Ovary (tissue), 9 donors: ENCODE measurements around the gene RALGPS1. TPM values are rescaled to one million over a fixed set of nuclear protein-coding genes. Genes with fewer than 3 reads are reported as not detected.

Source experiments
- DNase-seq, 5 donors: peaks; one replicate each; pipeline ENCODE4 v3.0.0-alpha.2; 2019 to 2020
- H3K27ac ChIP-seq, 2 donors: fragments of 200-600 bp; one replicate each; pipeline versions ENCODE4 v1.5.1 to v1.8.0; 2019 to 2022
- H3K27me3 ChIP-seq: fragments of 200-600 bp; one replicate; pipeline ENCODE4 v1.8.0; 2022
- H3K36me3 ChIP-seq: fragments of 200-600 bp; sonication (generic); one replicate; pipeline ENCODE4 v1.5.1; 2019
- H3K4me1 ChIP-seq: one replicate; pipeline ENCODE4 v1.8.1; 2013; ENCODE audit warnings: mild to moderate bottlenecking, moderate library complexity; ENCODE audit not compliant: insufficient read depth
- H3K4me3 ChIP-seq: fragments of 200-600 bp; sonication (generic); one replicate; pipeline ENCODE4 v1.5.1; 2017
- H3K9me3 ChIP-seq, 2 donors: fragments of 200-600 bp in 1 of 2; sonication (generic) in 1 of 2; one replicate each; pipeline versions ENCODE4 v1.5.1 to v1.8.1; 2013 to 2019; ENCODE audit warnings: mild to moderate bottlenecking in 1 of 2, moderate library complexity in 1 of 2
- CTCF ChIP-seq, 3 donors: fragments of 450-650 bp in 2 of 3; fragments of 200-600 bp in 1 of 3; IDR thresholded peaks; one replicate each; pipeline versions ENCODE4 v1.5.1 to v1.8.0; 2016 to 2022; ENCODE audit warnings: antibody characterized with exemption in 3 of 3, mild to moderate bottlenecking in 1 of 3
- EP300 ChIP-seq: sonication (generic); formaldehyde crosslinking; IDR thresholded peaks from one replicate; pipeline ENCODE4 v1.6.1; 2017; ENCODE audit warnings: antibody characterized with exemption
- POLR2A ChIP-seq: fragments of 450-650 bp; IDR thresholded peaks from one replicate; pipeline ENCODE4 v1.6.1; 2017; ENCODE audit warnings: antibody characterized with exemption, mild to moderate bottlenecking, moderate library complexity
- WGBS, 3 donors: extraction: QIAGEN DNeasy Blood & Tissue Kit in 1 of 3; methylation state at CpG; one replicate each; pipeline versions ENCODE4 v1.1.5 to v1.1.7; 2013 to 2017; 5-methylcytosine and 5-hydroxymethylcytosine counted together
- intact Hi-C, 4 donors: fragments of 100-400 bp; cut with DNase I; formaldehyde crosslinking; loops; one replicate each; pipeline versions ENCODE4 v1.11.0 to v1.15.1; 2022 to 2023
- polyA plus RNA-seq, 2 donors: library from polyadenylated mRNA; stranded (reverse); fragments of 200-250 nt in 1 of 2; fragments of 350-450 nt in 1 of 2; fragmentation: Illumina TruSeq in 1 of 2; extraction: RNeasy Lipid Tissue Mini Kit (QIAGEN cat#74804) in 1 of 2; gene quantifications; one replicate each; pipeline ENCODE4 v1.2.3, GENCODE V29; 2013 to 2014
- total RNA-seq, 7 donors: library from RNA; depleted of rRNA in 2 of 7; stranded (reverse); fragments of >200 nt in 2 of 7; fragmentation: NEBNext Ultra II Directional in 3 of 7; extraction: Animal tissue kit (Norgen Biotek cat#: 25700) in 3 of 7; gene quantifications; one replicate each; pipeline versions ENCODE4 v1.1.0 to v1.2.4, GENCODE V29; 2016 to 2023
- donor health status: DM: no; HTN: no; CAD: no; lungs with moderate emphysema.
- donor health status: DM: no; HTN: no; CAD: no.
- donor health status: Bipolar disorder and iron deficiency.
- donor health status: DM: yes; HTN: yes; CAD: no.
- donor health status: DM: no; HTN: no; CAD: no.
- donor health status: DM: yes; HTN: yes; CAD: no.

The RALGPS1 gene
- total and polyA plus RNA-seq, 9 donors, result 2.3 to 13.1 (median 6.9) TPM

GRCh38 chr9:127058011-127058644, 143.5 kb downstream of the RALGPS1 start:
- H3K27ac ChIP-seq, result no peak overlapping the region
- intact Hi-C loops, result no loop called here
- peaks cover 33% of the 10 kb centered on the region for H3K4me1 ChIP-seq
- 71 to 74% (median 72%) methylated on average over 7 of the region's 7 CpGs for WGBS, 3 donors
- H3K4me3 ChIP-seq, result no peak overlapping the region
- no peaks in the 10 kb centered on the region for H3K9me3 ChIP-seq
- no peak for DNase-seq
- no peaks in the 10 kb centered on the region for H3K36me3 ChIP-seq
- no peaks in the 10 kb centered on the region for H3K27me3 ChIP-seq
- no peak for TF ChIP-seq CTCF (IDR thresholded peaks at IDR 0.05)
- no peak for TF ChIP-seq POLR2A
- TF ChIP-seq EP300, result no peak

- peaks cover 29% of the 10 kb centered on the region for H3K4me1 ChIP-seq
- no peak overlapping the region for H3K27ac ChIP-seq
- TF ChIP-seq POLR2A (no peak), CTCF (IDR thresholded peaks at IDR 0.05) (no peak), EP300 (no peak)
- H3K27me3 ChIP-seq, result no peaks in the 10 kb centered on the region
- DNase-seq, result no peak
- intact Hi-C loops, result no loop called here
- no peaks in the 10 kb centered on the region for H3K9me3 ChIP-seq
- no peak overlapping the region for H3K4me3 ChIP-seq
- no peaks in the 10 kb centered on the region for H3K36me3 ChIP-seq
- WGBS, 3 donors, result 82 to 84% (median 83%) methylated on average over 4 of the region's 4 CpGs
Observed at GRCh38 chr9:127058645-127059021, 144.1 kb downstream of the RALGPS1 start.

- intact Hi-C loops, result no loop called here
- Histone ChIP-seq H3K4me3 (no peak overlapping the region), H3K9me3 (no peaks in the 10 kb centered on the region), H3K27me3 (no peaks in the 10 kb centered on the region), H3K27ac (no peak overlapping the region), H3K36me3 (no peaks in the 10 kb centered on the region), H3K4me1 (peaks cover 25% of the 10 kb centered on the region)
- no peak for DNase-seq
- TF ChIP-seq POLR2A (no peak), EP300 (no peak), CTCF (IDR thresholded peaks at IDR 0.05) (no peak)
- 96 to 98% (median 98%) methylated on average over 2 of the region's 2 CpGs for WGBS, 3 donors
Observed at GRCh38 chr9:127059030-127059429, 144.4 kb downstream of the RALGPS1 start.

- no peak overlapping the region for H3K27ac ChIP-seq
- no peak for TF ChIP-seq CTCF (IDR thresholded peaks at IDR 0.05)
- no peak for TF ChIP-seq POLR2A
- TF ChIP-seq EP300, result no peak
- no peaks in the 10 kb centered on the region for H3K27me3 ChIP-seq
- H3K4me3 ChIP-seq, result no peak overlapping the region
- no peak for DNase-seq
- H3K4me1 ChIP-seq, result peaks cover 19% of the 10 kb centered on the region
- H3K9me3 ChIP-seq, result no peaks in the 10 kb centered on the region
- H3K36me3 ChIP-seq, result no peaks in the 10 kb centered on the region
- intact Hi-C loops, result no loop called here
- 29 to 38% (median 29%) methylated on average over 4 of the region's 4 CpGs for WGBS, 3 donors
Observed at GRCh38 chr9:127059765-127060361, 145.3 kb downstream of the RALGPS1 start.
